Measurements from ENCODE around the gene ARPIN. TPM values are rescaled to one million over a fixed set of nuclear protein-coding genes. Genes with fewer than 3 reads are reported as not detected.
A peak's percentile ranks its signal among the peaks of the same experiment; 100 is the strongest.

Gene ARPIN
- total and polyA plus RNA-seq, 2 experiments from 2014 or later, result 5.4 to 9.0 TPM

DNA sequence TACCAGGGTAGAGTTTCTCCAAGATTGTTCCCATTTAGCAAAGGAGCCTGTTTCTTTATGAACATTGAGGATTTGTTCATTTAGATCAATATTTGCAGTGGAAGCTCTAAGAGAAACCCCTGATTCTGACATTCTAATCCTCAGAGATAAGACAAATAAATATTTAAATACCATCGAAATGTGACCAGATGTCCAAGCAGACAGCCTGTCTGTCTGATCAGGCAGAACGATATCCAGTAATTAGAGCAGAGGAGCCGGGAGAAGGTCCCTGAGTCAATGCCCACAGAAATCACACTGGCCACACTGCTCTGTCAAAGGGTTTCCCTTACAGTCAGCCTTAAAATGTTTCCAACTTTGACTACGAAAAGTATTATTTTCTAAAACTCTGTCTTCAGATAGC is 15.7 kb upstream of the ARPIN start:
- H3K9ac ChIP-seq, result no peak overlapping the region
- WGBS, 2 experiments (ENCODE audit: low coverage in 1 of 2, low lambda C conversion rate in 2 of 2, missing lambda C conversion rate in 2 of 2), result 52 to 59% methylated on average over 4 of the region's 4 CpGs
- H3F3A ChIP-seq (ENCODE audit: insufficient read depth), result no peaks in the 10 kb centered on the region
- DNase-seq, result no peak
- in situ Hi-C loops (cut with MboI), result no loop called here
- no peaks in the 10 kb centered on the region for H3K36me3 ChIP-seq (ENCODE audit: low read depth)
- H2AFZ ChIP-seq, result no peak overlapping the region
- H3K9me3 ChIP-seq (ENCODE audit: low read depth), result no peaks in the 10 kb centered on the region
- no peaks in the 10 kb centered on the region; the same call in 1 of the 2 replicates for H3K27me3 ChIP-seq (replicated peaks; ENCODE audit: insufficient read depth)
- TF ChIP-seq EZH2 (IDR thresholded peaks at IDR 0.05; ENCODE audit: insufficient read depth, poor library complexity, severe bottlenecking) (no peak), EZH2phosphoT487 (IDR thresholded peaks at IDR 0.05; ENCODE audit: insufficient read depth, low read depth) (no peak)
- H3K79me2 ChIP-seq (ENCODE audit: insufficient read depth), result no peaks in the 10 kb centered on the region
- 0 out of 2 replicates have a peak, but pooled peaks cover 3% of the 10 kb centered on the region for H3K4me1 ChIP-seq (ENCODE audit: insufficient read depth)
- H3K4me3 ChIP-seq, result no peak overlapping the region
- no peak overlapping the region for H3K4me2 ChIP-seq (ENCODE audit: unreplicated experiment)
- H3K27ac ChIP-seq, result no peak overlapping the region
- no peaks in the 10 kb centered on the region for H3K9me2 ChIP-seq (ENCODE audit: insufficient read depth)
- H4K20me1 ChIP-seq (ENCODE audit: insufficient read depth), result no peaks in the 10 kb centered on the region

DNA sequence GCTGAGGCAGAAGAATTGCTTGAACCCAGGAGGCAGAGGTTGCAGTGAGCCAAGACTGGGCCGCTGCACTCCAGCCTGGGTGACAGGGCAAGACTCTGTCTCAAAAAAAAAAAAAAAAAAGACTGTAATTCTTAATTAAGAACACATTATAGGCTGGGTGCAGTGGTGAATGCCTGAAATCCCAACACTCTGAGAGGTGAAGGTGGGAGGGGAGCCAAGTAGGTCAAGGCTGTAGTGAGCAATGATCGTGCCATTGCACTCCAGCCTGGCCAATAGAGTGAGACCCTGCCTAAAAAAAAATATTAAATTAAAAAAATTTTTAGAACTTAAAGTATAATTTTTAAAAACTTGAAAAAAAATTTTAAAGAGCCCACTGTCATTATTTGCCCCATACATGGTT is 13.4 kb upstream of the ARPIN start:
- no peaks in the 10 kb centered on the region for H3K9me3 ChIP-seq (ENCODE audit: low read depth)
- 8 to 23% methylated on average over 2 of the region's 2 CpGs for WGBS, 2 experiments (ENCODE audit: low coverage in 1 of 2, low lambda C conversion rate in 2 of 2, missing lambda C conversion rate in 2 of 2)
- no peaks in the 10 kb centered on the region for H3K27me3 ChIP-seq (replicated peaks; ENCODE audit: insufficient read depth)
- no peak overlapping the region for H3K4me3 ChIP-seq
- H3K9me2 ChIP-seq (ENCODE audit: insufficient read depth), result no peaks in the 10 kb centered on the region
- H3K4me2 ChIP-seq (ENCODE audit: unreplicated experiment), result no peak overlapping the region
- no peak overlapping the region for H3K9ac ChIP-seq
- no peak overlapping the region for H2AFZ ChIP-seq
- in situ Hi-C loops (cut with MboI), result no loop called here
- H3K36me3 ChIP-seq (ENCODE audit: low read depth), result no peaks in the 10 kb centered on the region
- H3K79me2 ChIP-seq (ENCODE audit: insufficient read depth), result no peaks in the 10 kb centered on the region
- no peak overlapping the region for H3K27ac ChIP-seq
- H3F3A ChIP-seq (ENCODE audit: insufficient read depth), result no peaks in the 10 kb centered on the region
- 0 out of 2 replicates have a peak, but pooled peaks cover 3% of the 10 kb centered on the region for H3K4me1 ChIP-seq (ENCODE audit: insufficient read depth)
- TF ChIP-seq EZH2phosphoT487 (IDR thresholded peaks at IDR 0.05; ENCODE audit: insufficient read depth, low read depth), result no peak
- TF ChIP-seq EZH2 (IDR thresholded peaks at IDR 0.05; ENCODE audit: insufficient read depth, poor library complexity, severe bottlenecking), result no peak
- no peaks in the 10 kb centered on the region for H4K20me1 ChIP-seq (ENCODE audit: insufficient read depth)
- peak; percentile 91 for DNase-seq

- H3K4me2 ChIP-seq (ENCODE audit: unreplicated experiment), result no peak overlapping the region
Observed at GRCh38 chr15:89917442-89918101, 4.8 kb upstream of the ARPIN start.

GRCh38 chr15:89916660-89917059 is 3.9 kb upstream of the ARPIN start:
- Histone ChIP-seq H3K36me3 (ENCODE audit: low read depth) (no peaks in the 10 kb centered on the region), H3K9ac (no peak overlapping the region), H3K27me3 (replicated peaks; ENCODE audit: insufficient read depth) (no peaks in the 10 kb centered on the region), H3K4me3 (no peak overlapping the region), H3K27ac (no peak overlapping the region), H3K9me2 (ENCODE audit: insufficient read depth) (no peaks in the 10 kb centered on the region), H2AFZ (no peak overlapping the region), H3K4me1 (ENCODE audit: insufficient read depth) (peaks cover 8% of the 10 kb centered on the region; the same call in 1 of the 2 replicates), H3K4me2 (ENCODE audit: unreplicated experiment) (no peak overlapping the region), H4K20me1 (ENCODE audit: insufficient read depth) (no peaks in the 10 kb centered on the region), H3K9me3 (ENCODE audit: low read depth) (no peaks in the 10 kb centered on the region), H3K79me2 (ENCODE audit: insufficient read depth) (no peaks in the 10 kb centered on the region), H3F3A (ENCODE audit: insufficient read depth) (no peaks in the 10 kb centered on the region)
- WGBS, 2 experiments (ENCODE audit: low coverage in 1 of 2, low lambda C conversion rate in 2 of 2, missing lambda C conversion rate in 2 of 2), result 87 to 96% methylated on average over 2 to 3 of the region's 3 CpGs
- no peak for DNase-seq
- TF ChIP-seq EZH2 (IDR thresholded peaks at IDR 0.05; ENCODE audit: insufficient read depth, poor library complexity, severe bottlenecking) (no peak), EZH2phosphoT487 (IDR thresholded peaks at IDR 0.05; ENCODE audit: insufficient read depth, low read depth) (no peak)
- in situ Hi-C loops (cut with MboI), result no loop called here

More at GRCh38 chr15:89917442-89918101, 4.8 kb upstream of the ARPIN start:
- Histone ChIP-seq H3F3A (ENCODE audit: insufficient read depth) (no peaks in the 10 kb centered on the region), H3K36me3 (ENCODE audit: low read depth) (no peaks in the 10 kb centered on the region), H2AFZ (no peak overlapping the region), H3K79me2 (ENCODE audit: insufficient read depth) (no peaks in the 10 kb centered on the region), H3K4me3 (no peak overlapping the region), H3K4me1 (ENCODE audit: insufficient read depth) (0 out of 2 replicates have a peak, but pooled peaks cover 4% of the 10 kb centered on the region), H3K27me3 (replicated peaks; ENCODE audit: insufficient read depth) (no peaks in the 10 kb centered on the region), H4K20me1 (ENCODE audit: insufficient read depth) (no peaks in the 10 kb centered on the region), H3K9me3 (ENCODE audit: low read depth) (no peaks in the 10 kb centered on the region), H3K9me2 (ENCODE audit: insufficient read depth) (no peaks in the 10 kb centered on the region), H3K9ac (no peak overlapping the region), H3K27ac (no peak overlapping the region)
- no peak for DNase-seq
- in situ Hi-C loops (cut with MboI), result no loop called here
- TF ChIP-seq EZH2phosphoT487 (IDR thresholded peaks at IDR 0.05; ENCODE audit: insufficient read depth, low read depth) (no peak), EZH2 (IDR thresholded peaks at IDR 0.05; ENCODE audit: insufficient read depth, poor library complexity, severe bottlenecking) (no peak)
- 59 to 63% methylated on average over 4 of the region's 4 CpGs for WGBS, 2 experiments (ENCODE audit: low coverage in 1 of 2, low lambda C conversion rate in 2 of 2, missing lambda C conversion rate in 2 of 2)

Data from GM23248 (cell line).